CD14-positive monocyte (primary cell): Measurements from ENCODE around the gene SNRNP200. TPM values are rescaled to one million over a fixed set of nuclear protein-coding genes. Genes with fewer than 3 reads are reported as not detected.

Source experiments
- DNase-seq, 3 donors: peaks; one replicate each; pipeline ENCODE4 v3.0.0-alpha.2; 2011 to 2022
- H2AFZ ChIP-seq: 2 replicates; pipeline ENCODE4 v1.6.0; 2012; ENCODE audit warnings: mild to moderate bottlenecking, low read depth, low read length, inconsistent platforms; ENCODE audit not compliant: insufficient read depth, poor library complexity, severe bottlenecking
- H3K27ac ChIP-seq, 2 donors: 1 replicate in 1 of 2; 2 replicates in 1 of 2; pipeline ENCODE4 v1.5.1; 2012 to 2013; ENCODE audit warnings: low read length in 2 of 2, control low read depth in 1 of 2, inconsistent platforms in 1 of 2, low read depth in 1 of 2, mild to moderate bottlenecking in 1 of 2
- H3K27me3 ChIP-seq, 2 donors: one replicate each; pipeline versions ENCODE4 v1.6.0 to v1.6.1; 2011 to 2013; ENCODE audit warnings: low read length in 2 of 2; ENCODE audit not compliant: control insufficient read depth in 2 of 2, insufficient read depth in 2 of 2
- H3K36me3 ChIP-seq, 2 donors: replicated peaks in 1 of 2; 1 replicate in 1 of 2; 2 replicates in 1 of 2; pipeline versions ENCODE4 v1.5.1 to v1.6.1; 2012 to 2013; ENCODE audit warnings: low read length in 2 of 2, control low read depth in 1 of 2, inconsistent platforms in 1 of 2, mild to moderate bottlenecking in 1 of 2; ENCODE audit not compliant: insufficient read depth in 2 of 2, control insufficient read depth in 1 of 2
- H3K4me1 ChIP-seq, 2 donors: 1 replicate in 1 of 2; 2 replicates in 1 of 2; pipeline versions ENCODE4 v1.5.1 to v1.6.1; 2012 to 2013; ENCODE audit warnings: low read length in 2 of 2, control low read depth in 1 of 2, inconsistent platforms in 1 of 2, mild to moderate bottlenecking in 1 of 2, moderate library complexity in 1 of 2; ENCODE audit not compliant: insufficient read depth in 2 of 2, control insufficient read depth in 1 of 2
- H3K4me2 ChIP-seq: replicated peaks from 2 replicates; pipeline ENCODE3; 2012; ENCODE audit warnings: low read length, moderate library complexity, mild to moderate bottlenecking; ENCODE audit not compliant: poor library complexity, severe bottlenecking; ENCODE audit errors: extremely low read depth
- H3K4me3 ChIP-seq, 3 experiments: fragments of 200-600 bp in 1 of 3; sonication (generic) in 1 of 3; replicated peaks in 1 of 3; 1 replicate in 2 of 3; 2 replicates in 1 of 3; pipeline ENCODE4 v1.5.1; 2011 to 2013; ENCODE audit warnings: low read length in 3 of 3, mild to moderate bottlenecking in 3 of 3, control low read depth in 2 of 3, low read depth in 2 of 3, inconsistent platforms in 1 of 3, moderate library complexity in 1 of 3
- H3K79me2 ChIP-seq: 2 replicates; pipeline ENCODE4 v1.6.0; 2012; ENCODE audit warnings: mild to moderate bottlenecking, control low read depth, inconsistent platforms, low read length, moderate library complexity; ENCODE audit not compliant: insufficient read depth
- H3K9ac ChIP-seq: 2 replicates; pipeline ENCODE4 v1.6.0; 2017; ENCODE audit warnings: low read length, mild to moderate bottlenecking; ENCODE audit not compliant: insufficient read depth, poor library complexity, severe bottlenecking
- H3K9me3 ChIP-seq, 2 donors: replicated peaks in 1 of 2; 1 replicate in 1 of 2; 2 replicates in 1 of 2; pipeline versions ENCODE4 v1.5.1 to v1.6.1; 2012 to 2013; ENCODE audit warnings: low read length in 2 of 2, control low read depth in 1 of 2; ENCODE audit not compliant: control insufficient read depth in 1 of 2, insufficient read depth in 1 of 2
- H4K20me1 ChIP-seq: 2 replicates; pipeline ENCODE4 v1.6.0; 2012; ENCODE audit warnings: mild to moderate bottlenecking, low read length, control low read depth, moderate library complexity; ENCODE audit not compliant: insufficient read depth
- H3K27ac Mint-ChIP-seq, 7 donors: one replicate each; pipeline ENCODE4 v1.8.0; 2020; ENCODE audit warnings: mild to moderate bottlenecking in 7 of 7, mixed read lengths in 7 of 7, moderate library complexity in 6 of 7, inconsistent platforms in 2 of 7
- H3K27me3 Mint-ChIP-seq, 3 donors: one replicate each; pipeline ENCODE4 v1.8.0; 2021 to 2022; ENCODE audit warnings: low read depth in 3 of 3, mild to moderate bottlenecking in 3 of 3, mixed read lengths in 3 of 3, moderate library complexity in 3 of 3, inconsistent platforms in 1 of 3
- H3K36me3 Mint-ChIP-seq, 2 donors: one replicate each; pipeline ENCODE4 v1.8.0; 2020; ENCODE audit warnings: mixed read lengths in 2 of 2, inconsistent platforms in 1 of 2, mild to moderate bottlenecking in 1 of 2
- H3K4me1 Mint-ChIP-seq: one replicate; pipeline ENCODE4 v1.8.0; 2020; ENCODE audit warnings: mild to moderate bottlenecking, mixed read lengths
- H3K4me3 Mint-ChIP-seq, 2 donors: one replicate each; pipeline ENCODE4 v1.8.0; 2020; ENCODE audit warnings: mild to moderate bottlenecking in 2 of 2, mixed read lengths in 2 of 2, moderate library complexity in 1 of 2
- H3K9me3 Mint-ChIP-seq, 7 donors: one replicate each; pipeline ENCODE4 v1.8.0; 2020 to 2022; ENCODE audit warnings: mixed read lengths in 7 of 7, mild to moderate bottlenecking in 6 of 7, moderate library complexity in 6 of 7, inconsistent platforms in 2 of 7
- WGBS: methylation state at CpG from one replicate; pipeline ENCODE4 v1.1.5; 2013; ENCODE audit warnings: missing lambda C conversion rate; ENCODE audit not compliant: insufficient coverage; 5-methylcytosine and 5-hydroxymethylcytosine counted together
- intact Hi-C, 2 donors: fragments of 100-400 bp; cut with micrococcal nuclease; formaldehyde crosslinking; loops; one replicate each; pipeline versions ENCODE4 v1.15.0 to v1.15.1; 2023
- polyA plus RNA-seq, 3 donors: library from polyadenylated mRNA; depleted of rRNA in 1 of 3; unstranded in 2 of 3; stranded (reverse) in 1 of 3; fragments of 300-500 nt in 2 of 3; fragments of >200 nt in 1 of 3; fragmentation: Illumina TruSeq in 2 of 3; gene quantifications; 1 replicate in 2 of 3; 2 replicates in 1 of 3; pipeline ENCODE4 v1.2.3, GENCODE V29; 2012 to 2021
- TF ChIP-seq, protein P1 (sequence below): fragments of 200-600 bp; IDR thresholded peaks from one replicate; pipeline ENCODE4 v1.8.0; 2022; ENCODE audit warnings: antibody characterized with exemption, mild to moderate bottlenecking

Gene SNRNP200
- polyA plus RNA-seq, 3 donors: 27.2 to 122 (median 36.1) TPM

DNA sequence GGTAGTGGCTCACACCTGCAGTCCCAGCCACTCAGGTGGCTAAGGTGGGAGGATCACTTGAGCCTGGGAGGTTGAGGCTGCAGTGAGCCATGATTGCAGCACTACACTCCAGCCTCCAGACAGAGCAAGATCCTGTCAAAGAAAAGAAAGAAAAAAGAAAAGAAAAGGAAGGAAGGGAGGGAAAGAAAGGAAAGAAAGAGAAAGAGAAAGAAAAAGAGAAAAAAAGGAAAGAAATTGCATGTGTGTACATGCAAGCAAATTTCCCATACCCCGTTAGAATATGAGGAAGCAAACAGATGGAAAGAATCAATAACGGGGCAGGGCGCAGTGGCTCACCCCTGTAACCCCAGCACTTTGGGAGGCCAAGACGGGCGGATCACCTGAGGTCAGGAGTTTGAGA lies 57.5 kb downstream of the SNRNP200 start:
- peak overlapping the region; percentile 81 to 89 for H3K27ac ChIP-seq
- WGBS: no CpG with 5 or more reads among the region's 5 CpGs
- Mint-ChIP-seq H3K9me3 (peaks cover 0 to 4% (median 2%) of the 10 kb centered on the region in 7 donors), H3K27ac (peak overlapping the region; percentile 88 to 99 (median 98)), H3K4me1 (peaks cover 84% of the 10 kb centered on the region), H3K36me3 (peaks cover 47 to 61% of the 10 kb centered on the region in 2 donors), H3K4me3 (no peak overlapping the region), H3K27me3 (peaks cover 0 to 4% (median 0%) of the 10 kb centered on the region in 3 donors)
- no peak overlapping the region for H2AFZ ChIP-seq
- H3K4me1 ChIP-seq: peaks cover 71 to 87% of the 10 kb centered on the region in 2 donors
- H3K4me2 ChIP-seq: no peak overlapping the region
- TF ChIP-seq, protein P1, sequence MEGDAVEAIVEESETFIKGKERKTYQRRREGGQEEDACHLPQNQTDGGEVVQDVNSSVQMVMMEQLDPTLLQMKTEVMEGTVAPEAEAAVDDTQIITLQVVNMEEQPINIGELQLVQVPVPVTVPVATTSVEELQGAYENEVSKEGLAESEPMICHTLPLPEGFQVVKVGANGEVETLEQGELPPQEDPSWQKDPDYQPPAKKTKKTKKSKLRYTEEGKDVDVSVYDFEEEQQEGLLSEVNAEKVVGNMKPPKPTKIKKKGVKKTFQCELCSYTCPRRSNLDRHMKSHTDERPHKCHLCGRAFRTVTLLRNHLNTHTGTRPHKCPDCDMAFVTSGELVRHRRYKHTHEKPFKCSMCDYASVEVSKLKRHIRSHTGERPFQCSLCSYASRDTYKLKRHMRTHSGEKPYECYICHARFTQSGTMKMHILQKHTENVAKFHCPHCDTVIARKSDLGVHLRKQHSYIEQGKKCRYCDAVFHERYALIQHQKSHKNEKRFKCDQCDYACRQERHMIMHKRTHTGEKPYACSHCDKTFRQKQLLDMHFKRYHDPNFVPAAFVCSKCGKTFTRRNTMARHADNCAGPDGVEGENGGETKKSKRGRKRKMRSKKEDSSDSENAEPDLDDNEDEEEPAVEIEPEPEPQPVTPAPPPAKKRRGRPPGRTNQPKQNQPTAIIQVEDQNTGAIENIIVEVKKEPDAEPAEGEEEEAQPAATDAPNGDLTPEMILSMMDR: no peak
- peaks cover 30 to 36% of the 10 kb centered on the region in 2 donors for H3K36me3 ChIP-seq
- H3K9me3 ChIP-seq: no peaks in the 10 kb centered on the region
- no peak overlapping the region for H3K9ac ChIP-seq
- intact Hi-C loops: no loop called here
- H4K20me1 ChIP-seq: no peaks in the 10 kb centered on the region
- no peaks in the 10 kb centered on the region for H3K27me3 ChIP-seq
- DNase-seq: no peak
- H3K4me3 ChIP-seq: no peak overlapping the region
- H3K79me2 ChIP-seq: peaks cover 53% of the 10 kb centered on the region

DNA sequence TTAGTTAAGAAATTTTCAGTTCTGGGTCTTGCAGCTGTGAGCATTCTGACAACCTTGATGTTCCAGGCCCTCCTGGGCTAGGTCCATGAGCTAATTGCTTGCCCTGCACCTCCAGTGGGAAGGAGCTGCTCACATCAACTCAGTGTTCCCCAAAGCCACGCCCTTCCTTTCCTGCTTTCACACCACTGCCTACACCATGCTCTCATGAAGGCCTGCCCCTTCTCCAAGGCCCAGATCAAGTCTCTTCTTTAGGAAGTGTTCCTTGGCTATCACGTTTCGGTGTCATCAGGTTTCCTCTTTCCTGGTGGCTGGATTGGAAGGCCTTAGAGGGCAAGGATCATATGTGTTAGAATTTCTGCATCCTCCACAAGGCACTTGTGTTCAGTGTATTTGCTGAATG lies 58.3 kb downstream of the SNRNP200 start:
- H2AFZ ChIP-seq: no peak overlapping the region
- peak overlapping the region; percentile 26 for H3K4me2 ChIP-seq
- peaks cover 74 to 88% of the 10 kb centered on the region in 2 donors for H3K4me1 ChIP-seq
- Mint-ChIP-seq H3K4me1 (peaks cover 86% of the 10 kb centered on the region), H3K36me3 (peaks cover 40 to 52% of the 10 kb centered on the region in 2 donors), H3K27me3 (peaks cover 0 to 2% (median 0%) of the 10 kb centered on the region in 3 donors), H3K27ac (peak overlapping the region; percentile 96 to 99 (median 98)), H3K9me3 (peaks cover 0 to 4% (median 2%) of the 10 kb centered on the region in 7 donors), H3K4me3 (peak overlapping the region in 1 of 2 donors; percentile 54)
- H3K9me3 ChIP-seq: no peaks in the 10 kb centered on the region
- TF ChIP-seq, protein P1: no peak
- H3K79me2 ChIP-seq: peaks cover 45% of the 10 kb centered on the region
- H3K27me3 ChIP-seq: no peaks in the 10 kb centered on the region
- peaks cover 21 to 27% of the 10 kb centered on the region in 2 donors for H3K36me3 ChIP-seq
- H3K4me3 ChIP-seq: peak overlapping the region in 1 of 3 experiments; percentile 23
- H4K20me1 ChIP-seq: no peaks in the 10 kb centered on the region
- DNase-seq: peak in 2 of 3 donors; percentile 40 to 41
- H3K27ac ChIP-seq: peak overlapping the region; percentile 81 to 89
- 45% methylated on average over 1 of the region's 3 CpGs for WGBS
- intact Hi-C loops: no loop called here
- H3K9ac ChIP-seq: no peak overlapping the region
